PFSK-1 (cell line): ENCODE measurements around the gene KATNAL1.

Experiments used
- FOXP2 ChIP-seq: optimal IDR thresholded peaks from 2 replicates; pipeline ENCODE3; 2011; ENCODE audit warnings: borderline replicate concordance, control low read depth, inconsistent platforms; ENCODE audit not compliant: insufficient read depth; ENCODE audit errors: extremely low read length, extremely low read depth
- POLR2AphosphoS5 ChIP-seq: IDR thresholded peaks from 2 replicates; pipeline ENCODE4 v1.6.1; 2012; ENCODE audit warnings: low read depth, mild to moderate bottlenecking, control low read depth, low read length, moderate library complexity
- SIN3A ChIP-seq: IDR thresholded peaks from 2 replicates; pipeline ENCODE4 v1.6.1; 2012; ENCODE audit warnings: mild to moderate bottlenecking, low read length, moderate library complexity, borderline replicate concordance; ENCODE audit not compliant: insufficient read depth
- TAF1 ChIP-seq: IDR thresholded peaks from 2 replicates; pipeline ENCODE4 v1.6.1; 2012; ENCODE audit warnings: low read length, control low read depth, borderline replicate concordance; ENCODE audit not compliant: insufficient read depth
- TF ChIP-seq, protein P1 (sequence below), 2 experiments: IDR thresholded peaks; 2 replicates each; pipeline versions ENCODE4 v1.6.1 to v1.8.0; 2011 to 2012; ENCODE audit warnings: low read depth in 2 of 2, low read length in 2 of 2, control low read depth in 1 of 2, inconsistent platforms in 1 of 2, mild to moderate bottlenecking in 1 of 2, moderate library complexity in 1 of 2; ENCODE audit not compliant: insufficient read depth in 1 of 2

Gene KATNAL1

DNA sequence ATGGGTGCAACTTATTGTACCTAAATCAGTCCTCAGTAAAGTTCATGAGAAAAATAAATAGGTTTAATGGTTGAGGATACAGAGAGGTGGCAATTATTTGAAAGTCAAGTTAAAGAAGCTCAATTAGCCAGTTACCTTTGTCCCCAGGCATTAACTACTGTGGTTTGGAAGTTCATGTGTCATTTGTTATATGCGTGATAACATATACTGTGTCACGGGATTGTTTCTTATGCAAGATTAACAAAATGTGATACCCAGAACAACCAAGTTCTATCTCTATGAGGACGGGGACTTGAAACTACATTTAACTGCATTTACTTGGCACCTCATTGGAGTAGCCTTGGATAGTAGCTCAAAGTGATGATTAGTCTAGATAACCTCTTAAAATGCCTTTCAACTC is 13.9 kb upstream of the KATNAL1 start:
- no peak for TF ChIP-seq TAF1
- TF ChIP-seq FOXP2 = no peak
- no peak for TF ChIP-seq POLR2AphosphoS5
- TF ChIP-seq, protein P1, sequence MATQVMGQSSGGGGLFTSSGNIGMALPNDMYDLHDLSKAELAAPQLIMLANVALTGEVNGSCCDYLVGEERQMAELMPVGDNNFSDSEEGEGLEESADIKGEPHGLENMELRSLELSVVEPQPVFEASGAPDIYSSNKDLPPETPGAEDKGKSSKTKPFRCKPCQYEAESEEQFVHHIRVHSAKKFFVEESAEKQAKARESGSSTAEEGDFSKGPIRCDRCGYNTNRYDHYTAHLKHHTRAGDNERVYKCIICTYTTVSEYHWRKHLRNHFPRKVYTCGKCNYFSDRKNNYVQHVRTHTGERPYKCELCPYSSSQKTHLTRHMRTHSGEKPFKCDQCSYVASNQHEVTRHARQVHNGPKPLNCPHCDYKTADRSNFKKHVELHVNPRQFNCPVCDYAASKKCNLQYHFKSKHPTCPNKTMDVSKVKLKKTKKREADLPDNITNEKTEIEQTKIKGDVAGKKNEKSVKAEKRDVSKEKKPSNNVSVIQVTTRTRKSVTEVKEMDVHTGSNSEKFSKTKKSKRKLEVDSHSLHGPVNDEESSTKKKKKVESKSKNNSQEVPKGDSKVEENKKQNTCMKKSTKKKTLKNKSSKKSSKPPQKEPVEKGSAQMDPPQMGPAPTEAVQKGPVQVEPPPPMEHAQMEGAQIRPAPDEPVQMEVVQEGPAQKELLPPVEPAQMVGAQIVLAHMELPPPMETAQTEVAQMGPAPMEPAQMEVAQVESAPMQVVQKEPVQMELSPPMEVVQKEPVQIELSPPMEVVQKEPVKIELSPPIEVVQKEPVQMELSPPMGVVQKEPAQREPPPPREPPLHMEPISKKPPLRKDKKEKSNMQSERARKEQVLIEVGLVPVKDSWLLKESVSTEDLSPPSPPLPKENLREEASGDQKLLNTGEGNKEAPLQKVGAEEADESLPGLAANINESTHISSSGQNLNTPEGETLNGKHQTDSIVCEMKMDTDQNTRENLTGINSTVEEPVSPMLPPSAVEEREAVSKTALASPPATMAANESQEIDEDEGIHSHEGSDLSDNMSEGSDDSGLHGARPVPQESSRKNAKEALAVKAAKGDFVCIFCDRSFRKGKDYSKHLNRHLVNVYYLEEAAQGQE (IDR thresholded peaks at IDR 0.05; ENCODE audit: insufficient read depth in 1 of 2, low read depth in 2 of 2, low read length in 2 of 2) = no peak
- TF ChIP-seq SIN3A = no peak

DNA sequence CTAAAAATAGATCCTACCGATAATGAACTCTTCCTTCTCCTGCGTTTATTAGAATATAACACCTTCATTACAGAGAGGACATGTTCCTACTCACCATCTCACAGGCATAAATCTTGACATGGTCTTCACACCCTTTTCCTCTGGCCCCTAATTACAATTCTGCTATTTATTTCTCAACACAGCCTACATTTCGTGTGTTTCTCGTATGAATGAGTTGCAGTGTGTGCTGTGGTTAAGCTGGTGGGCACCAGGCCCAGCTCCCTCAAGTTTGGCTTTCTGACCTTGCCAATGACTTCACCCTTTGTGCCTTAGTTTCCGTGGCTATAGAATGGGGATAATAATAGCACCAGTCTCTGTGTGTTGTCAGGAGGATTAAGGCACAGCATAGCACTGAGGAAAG is 12.3 kb upstream of the KATNAL1 start:
- TF ChIP-seq SIN3A (no peak), POLR2AphosphoS5 (no peak), TAF1 (no peak), FOXP2 (no peak)
- TF ChIP-seq, protein P1 (IDR thresholded peaks at IDR 0.05; ENCODE audit: insufficient read depth in 1 of 2, low read depth in 2 of 2, low read length in 2 of 2) = no peak

DNA sequence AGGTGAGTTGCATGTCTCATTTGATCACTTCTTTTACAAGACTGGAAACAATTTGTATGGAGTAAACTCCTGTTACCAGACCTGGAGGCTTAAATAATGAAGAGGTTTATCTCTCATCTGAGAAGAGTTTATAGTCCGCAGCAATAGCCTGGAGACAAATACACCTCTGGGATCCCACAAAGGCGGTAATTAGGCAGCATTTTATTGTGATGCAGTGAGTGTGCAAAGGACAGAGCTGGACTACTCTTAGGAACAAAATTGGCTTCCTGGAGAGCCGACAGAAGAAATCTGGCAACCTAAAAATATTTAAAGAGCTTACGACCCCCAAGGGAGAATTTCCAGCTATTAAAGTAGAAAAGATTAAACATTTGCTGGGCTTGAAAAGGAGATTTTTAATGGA is 11.8 kb upstream of the KATNAL1 start:
- TF ChIP-seq, protein P1 (IDR thresholded peaks at IDR 0.05; ENCODE audit: insufficient read depth in 1 of 2, low read depth in 2 of 2, low read length in 2 of 2) = no peak
- TF ChIP-seq TAF1 = no peak
- TF ChIP-seq FOXP2 = no peak
- no peak for TF ChIP-seq POLR2AphosphoS5
- TF ChIP-seq SIN3A = no peak

DNA sequence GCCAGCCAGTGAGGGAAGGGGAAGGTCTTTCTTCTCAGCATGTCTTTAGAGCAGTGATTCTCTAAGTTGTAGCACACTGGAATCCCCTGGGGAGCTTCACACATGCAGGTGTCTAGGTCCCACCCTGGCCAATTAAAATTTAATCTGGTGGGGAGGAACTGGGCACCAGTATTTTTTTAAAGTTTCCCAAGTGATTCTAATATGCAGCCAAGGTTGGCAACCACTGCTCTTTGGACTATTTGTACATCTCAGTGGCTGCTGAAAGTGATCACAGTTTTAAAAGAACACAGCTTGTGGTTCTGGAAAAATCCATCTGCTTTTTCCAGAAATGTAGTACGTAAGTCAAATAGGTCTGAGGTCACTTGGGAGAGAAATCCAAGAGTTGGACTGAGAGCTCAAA is 10.7 kb upstream of the KATNAL1 start:
- no peak for TF ChIP-seq FOXP2
- no peak for TF ChIP-seq POLR2AphosphoS5

DNA sequence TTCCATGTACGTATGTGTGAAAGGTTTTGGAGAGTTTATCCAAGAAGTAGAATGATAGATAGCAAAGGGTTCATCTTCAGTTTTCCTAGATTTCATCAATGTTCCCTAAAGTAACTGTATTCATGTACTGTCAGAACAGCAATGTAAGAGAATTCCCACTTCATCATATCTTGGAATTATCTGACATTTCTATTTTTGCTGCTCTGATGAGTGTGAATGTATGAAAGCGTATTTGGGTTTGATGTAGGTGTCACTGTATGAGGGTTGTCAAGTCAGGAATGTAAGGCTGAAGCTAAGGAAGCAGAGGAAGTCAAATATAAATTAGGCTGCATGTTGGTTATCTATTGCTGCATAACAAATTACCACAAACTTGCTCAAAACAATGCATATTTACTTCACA is 7.2 kb upstream of the KATNAL1 start:
- TF ChIP-seq TAF1 (no peak), SIN3A (no peak), FOXP2 (no peak), POLR2AphosphoS5 (no peak)
- TF ChIP-seq, protein P1 (IDR thresholded peaks at IDR 0.05; ENCODE audit: insufficient read depth in 1 of 2, low read depth in 2 of 2, low read length in 2 of 2) = no peak
